Upper lobe of left lung (tissue), 4 donors: ENCODE data around the gene CA10.

Experiments
- EP300 ChIP-seq, 4 donors: sonication (generic); formaldehyde crosslinking; IDR thresholded peaks; one replicate each; pipeline ENCODE4 v1.5.1; 2017; ENCODE audit warnings: antibody characterized with exemption in 4 of 4, control low read depth in 2 of 4
- POLR2A ChIP-seq, 4 donors: fragments of 450-650 bp; IDR thresholded peaks; one replicate each; pipeline ENCODE4 v1.5.1; 2016 to 2017; ENCODE audit warnings: antibody characterized with exemption in 4 of 4, mild to moderate bottlenecking in 2 of 4
- POLR2AphosphoS5 ChIP-seq, 2 donors: sonication (generic); formaldehyde crosslinking; IDR thresholded peaks; one replicate each; pipeline ENCODE4 v1.5.1; 2017; ENCODE audit warnings: antibody characterized with exemption in 2 of 2
- TF ChIP-seq, protein P1 (sequence below), 6 experiments: fragments of 450-650 bp in 4 of 6; fragments of 200-600 bp in 2 of 6; sonication (generic) in 2 of 6; IDR thresholded peaks; one replicate each; pipeline ENCODE4 v1.5.1; 2016 to 2019; ENCODE audit warnings: antibody characterized with exemption in 6 of 6

DNA sequence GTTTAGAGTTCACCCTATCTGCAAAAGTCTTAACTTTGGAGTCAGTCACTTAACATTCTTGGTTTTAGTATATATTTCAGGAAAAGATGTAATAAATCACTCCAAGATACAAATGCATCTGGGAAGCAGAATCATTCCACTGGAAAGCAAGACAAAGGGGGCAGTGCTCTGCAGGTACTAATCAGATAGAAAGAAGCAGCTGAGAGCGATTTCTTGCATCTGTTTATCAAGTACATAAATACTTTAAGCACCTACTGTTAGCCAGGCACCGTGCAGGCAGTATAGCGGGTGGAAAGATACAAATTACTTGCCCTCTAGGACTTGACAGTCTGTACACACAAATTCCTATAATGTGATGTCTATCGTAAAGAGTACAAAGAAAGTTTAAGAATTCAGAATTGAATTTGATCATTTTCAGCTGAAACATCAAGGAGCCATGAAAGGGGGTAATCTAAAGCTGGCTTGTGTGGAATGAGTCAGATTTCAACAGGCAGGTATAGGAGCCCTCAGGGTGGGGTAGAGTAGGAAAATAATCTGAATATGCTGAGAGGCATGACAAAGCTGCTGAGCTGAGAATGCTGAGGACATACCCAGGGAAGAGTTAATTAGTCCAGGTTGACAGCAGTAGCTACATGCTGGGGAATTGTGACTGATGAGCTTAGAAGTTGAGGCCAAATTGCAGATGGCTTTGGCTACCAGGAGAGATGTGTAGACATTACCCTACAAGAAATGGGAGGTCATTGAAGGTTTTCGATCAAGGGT lies 110.2 kb downstream of the CA10 start:
- TF ChIP-seq, protein P1, sequence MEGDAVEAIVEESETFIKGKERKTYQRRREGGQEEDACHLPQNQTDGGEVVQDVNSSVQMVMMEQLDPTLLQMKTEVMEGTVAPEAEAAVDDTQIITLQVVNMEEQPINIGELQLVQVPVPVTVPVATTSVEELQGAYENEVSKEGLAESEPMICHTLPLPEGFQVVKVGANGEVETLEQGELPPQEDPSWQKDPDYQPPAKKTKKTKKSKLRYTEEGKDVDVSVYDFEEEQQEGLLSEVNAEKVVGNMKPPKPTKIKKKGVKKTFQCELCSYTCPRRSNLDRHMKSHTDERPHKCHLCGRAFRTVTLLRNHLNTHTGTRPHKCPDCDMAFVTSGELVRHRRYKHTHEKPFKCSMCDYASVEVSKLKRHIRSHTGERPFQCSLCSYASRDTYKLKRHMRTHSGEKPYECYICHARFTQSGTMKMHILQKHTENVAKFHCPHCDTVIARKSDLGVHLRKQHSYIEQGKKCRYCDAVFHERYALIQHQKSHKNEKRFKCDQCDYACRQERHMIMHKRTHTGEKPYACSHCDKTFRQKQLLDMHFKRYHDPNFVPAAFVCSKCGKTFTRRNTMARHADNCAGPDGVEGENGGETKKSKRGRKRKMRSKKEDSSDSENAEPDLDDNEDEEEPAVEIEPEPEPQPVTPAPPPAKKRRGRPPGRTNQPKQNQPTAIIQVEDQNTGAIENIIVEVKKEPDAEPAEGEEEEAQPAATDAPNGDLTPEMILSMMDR (IDR thresholded peaks at IDR 0.05) = no peak
- TF ChIP-seq POLR2A (IDR thresholded peaks at IDR 0.05) (no peak), POLR2AphosphoS5 (IDR thresholded peaks at IDR 0.05) (no peak), EP300 (IDR thresholded peaks at IDR 0.05) (no peak)
